ENCODE results near the gene TMEM42. TPM values are rescaled to one million over a fixed set of nuclear protein-coding genes. Genes with fewer than 3 reads are reported as not detected.

The TMEM42 gene
- total and polyA plus RNA-seq, 2 of the 13 experiments (the other 11 are each of a cell fraction or from before 2014, with no cell fraction given) = 5.5 to 24.5 TPM

DNA sequence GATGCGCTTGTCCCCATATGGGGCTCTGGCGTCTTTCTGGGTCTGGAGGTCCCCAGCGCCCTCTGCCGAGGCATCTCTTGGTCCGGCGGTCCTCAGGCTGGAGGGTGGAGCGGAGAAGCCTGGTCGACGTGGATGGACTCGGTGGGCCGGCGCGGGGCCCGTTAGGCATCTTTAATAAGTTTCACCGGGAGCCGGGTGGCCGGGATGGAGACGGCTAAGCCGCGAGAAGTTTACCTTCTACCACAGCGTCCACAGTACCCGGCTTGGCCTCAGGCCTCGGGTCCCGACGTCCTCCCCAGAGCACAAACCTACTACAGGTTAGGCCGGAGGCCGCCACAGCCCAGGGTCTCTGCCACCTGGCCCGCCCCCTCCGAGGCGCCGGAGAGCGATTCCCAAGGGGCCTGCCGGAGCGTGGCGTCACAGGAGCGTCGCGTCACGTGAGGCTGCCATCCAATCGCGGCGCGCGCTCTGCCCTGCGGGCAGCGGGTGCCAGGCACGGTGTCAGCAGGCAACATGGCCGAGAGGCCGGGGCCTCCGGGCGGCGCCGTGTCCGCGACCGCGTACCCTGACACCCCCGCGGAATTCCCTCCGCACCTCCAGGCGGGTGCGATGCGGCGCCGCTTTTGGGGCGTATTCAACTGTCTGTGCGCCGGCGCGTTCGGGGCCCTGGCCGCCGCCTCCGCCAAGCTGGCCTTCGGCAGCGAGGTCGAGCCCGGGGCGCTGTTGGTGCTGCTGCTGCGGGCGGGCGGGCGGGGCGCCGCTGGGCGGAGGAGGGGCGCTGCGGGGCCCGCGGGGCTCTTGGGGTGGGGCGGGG is at the start of gene TMEM42 (continued):
- TF ChIP-seq, protein P1, sequence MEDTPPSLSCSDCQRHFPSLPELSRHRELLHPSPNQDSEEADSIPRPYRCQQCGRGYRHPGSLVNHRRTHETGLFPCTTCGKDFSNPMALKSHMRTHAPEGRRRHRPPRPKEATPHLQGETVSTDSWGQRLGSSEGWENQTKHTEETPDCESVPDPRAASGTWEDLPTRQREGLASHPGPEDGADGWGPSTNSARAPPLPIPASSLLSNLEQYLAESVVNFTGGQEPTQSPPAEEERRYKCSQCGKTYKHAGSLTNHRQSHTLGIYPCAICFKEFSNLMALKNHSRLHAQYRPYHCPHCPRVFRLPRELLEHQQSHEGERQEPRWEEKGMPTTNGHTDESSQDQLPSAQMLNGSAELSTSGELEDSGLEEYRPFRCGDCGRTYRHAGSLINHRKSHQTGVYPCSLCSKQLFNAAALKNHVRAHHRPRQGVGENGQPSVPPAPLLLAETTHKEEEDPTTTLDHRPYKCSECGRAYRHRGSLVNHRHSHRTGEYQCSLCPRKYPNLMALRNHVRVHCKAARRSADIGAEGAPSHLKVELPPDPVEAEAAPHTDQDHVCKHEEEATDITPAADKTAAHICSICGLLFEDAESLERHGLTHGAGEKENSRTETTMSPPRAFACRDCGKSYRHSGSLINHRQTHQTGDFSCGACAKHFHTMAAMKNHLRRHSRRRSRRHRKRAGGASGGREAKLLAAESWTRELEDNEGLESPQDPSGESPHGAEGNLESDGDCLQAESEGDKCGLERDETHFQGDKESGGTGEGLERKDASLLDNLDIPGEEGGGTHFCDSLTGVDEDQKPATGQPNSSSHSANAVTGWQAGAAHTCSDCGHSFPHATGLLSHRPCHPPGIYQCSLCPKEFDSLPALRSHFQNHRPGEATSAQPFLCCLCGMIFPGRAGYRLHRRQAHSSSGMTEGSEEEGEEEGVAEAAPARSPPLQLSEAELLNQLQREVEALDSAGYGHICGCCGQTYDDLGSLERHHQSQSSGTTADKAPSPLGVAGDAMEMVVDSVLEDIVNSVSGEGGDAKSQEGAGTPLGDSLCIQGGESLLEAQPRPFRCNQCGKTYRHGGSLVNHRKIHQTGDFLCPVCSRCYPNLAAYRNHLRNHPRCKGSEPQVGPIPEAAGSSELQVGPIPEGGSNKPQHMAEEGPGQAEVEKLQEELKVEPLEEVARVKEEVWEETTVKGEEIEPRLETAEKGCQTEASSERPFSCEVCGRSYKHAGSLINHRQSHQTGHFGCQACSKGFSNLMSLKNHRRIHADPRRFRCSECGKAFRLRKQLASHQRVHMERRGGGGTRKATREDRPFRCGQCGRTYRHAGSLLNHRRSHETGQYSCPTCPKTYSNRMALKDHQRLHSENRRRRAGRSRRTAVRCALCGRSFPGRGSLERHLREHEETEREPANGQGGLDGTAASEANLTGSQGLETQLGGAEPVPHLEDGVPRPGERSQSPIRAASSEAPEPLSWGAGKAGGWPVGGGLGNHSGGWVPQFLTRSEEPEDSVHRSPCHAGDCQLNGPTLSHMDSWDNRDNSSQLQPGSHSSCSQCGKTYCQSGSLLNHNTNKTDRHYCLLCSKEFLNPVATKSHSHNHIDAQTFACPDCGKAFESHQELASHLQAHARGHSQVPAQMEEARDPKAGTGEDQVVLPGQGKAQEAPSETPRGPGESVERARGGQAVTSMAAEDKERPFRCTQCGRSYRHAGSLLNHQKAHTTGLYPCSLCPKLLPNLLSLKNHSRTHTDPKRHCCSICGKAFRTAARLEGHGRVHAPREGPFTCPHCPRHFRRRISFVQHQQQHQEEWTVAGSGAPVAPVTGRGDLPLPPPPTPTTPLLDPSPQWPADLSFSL (CRISPR knock-in tag; IDR thresholded peaks at IDR 0.05) = no peak
- TF ChIP-seq, protein P2, sequence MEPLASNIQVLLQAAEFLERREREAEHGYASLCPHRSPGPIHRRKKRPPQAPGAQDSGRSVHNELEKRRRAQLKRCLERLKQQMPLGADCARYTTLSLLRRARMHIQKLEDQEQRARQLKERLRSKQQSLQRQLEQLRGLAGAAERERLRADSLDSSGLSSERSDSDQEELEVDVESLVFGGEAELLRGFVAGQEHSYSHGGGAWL (CRISPR knock-in tag; IDR thresholded peaks at IDR 0.05) = peak; percentile 84; the same call in 1 of the 2 replicates
- peak; percentile 74 for TF ChIP-seq ZNF350 (CRISPR knock-in tag; IDR thresholded peaks at IDR 0.05; ENCODE audit: borderline replicate concordance, low read depth)
- TF ChIP-seq XBP1 (CRISPR knock-in tag; IDR thresholded peaks at IDR 0.05) = no peak
- TF ChIP-seq CREM (IDR thresholded peaks at IDR 0.05) = peak; percentile 30; the same call in 1 of the 2 replicates
- 0 out of 2 replicates have a peak, but pooled peaks have one; percentile 39 for TF ChIP-seq CREM (CRISPR knock-in tag; IDR thresholded peaks at IDR 0.05)
- TF ChIP-seq DNMT1 (CRISPR knock-in tag; IDR thresholded peaks at IDR 0.05) = 0 out of 2 replicates have a peak, but pooled peaks have one; percentile 33
- TF ChIP-seq ZNF782 (CRISPR knock-in tag; IDR thresholded peaks at IDR 0.05; ENCODE audit: borderline replicate concordance) = no peak
- peak; percentile 57; the same call in 1 of the 2 replicates for TF ChIP-seq ZNF891 (CRISPR knock-in tag; IDR thresholded peaks at IDR 0.05)
- TF ChIP-seq SCMH1 (CRISPR knock-in tag; IDR thresholded peaks at IDR 0.05; ENCODE audit: borderline replicate concordance) = no peak
- TF ChIP-seq ZNF703 (CRISPR knock-in tag; IDR thresholded peaks at IDR 0.05; ENCODE audit: borderline replicate concordance) = no peak
- no peak for TF ChIP-seq ASH2L (IDR thresholded peaks at IDR 0.05; ENCODE audit: insufficient read length, low read depth, low read length)
- TF ChIP-seq, protein P3, sequence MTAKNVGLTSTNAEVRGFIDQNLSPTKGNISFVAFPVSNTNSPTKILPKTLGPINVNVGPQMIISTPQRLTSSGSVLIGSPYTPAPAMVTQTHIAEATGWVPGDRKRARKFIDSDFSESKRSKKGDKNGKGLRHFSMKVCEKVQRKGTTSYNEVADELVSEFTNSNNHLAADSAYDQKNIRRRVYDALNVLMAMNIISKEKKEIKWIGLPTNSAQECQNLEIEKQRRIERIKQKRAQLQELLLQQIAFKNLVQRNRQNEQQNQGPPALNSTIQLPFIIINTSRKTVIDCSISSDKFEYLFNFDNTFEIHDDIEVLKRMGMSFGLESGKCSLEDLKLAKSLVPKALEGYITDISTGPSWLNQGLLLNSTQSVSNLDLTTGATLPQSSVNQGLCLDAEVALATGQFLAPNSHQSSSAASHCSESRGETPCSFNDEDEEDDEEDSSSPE (CRISPR knock-in tag; IDR thresholded peaks at IDR 0.05) = peak; percentile 61
- peak; percentile 57 for TF ChIP-seq ISL2 (CRISPR knock-in tag; IDR thresholded peaks at IDR 0.05)
- peak; percentile 15; the same call in 1 of the 2 replicates for TF ChIP-seq ZSCAN12 (CRISPR knock-in tag; IDR thresholded peaks at IDR 0.05)
- peak; percentile 67; the same call in 1 of the 2 replicates for TF ChIP-seq TEAD2 (CRISPR knock-in tag; IDR thresholded peaks at IDR 0.05)
- TF ChIP-seq, protein P4, sequence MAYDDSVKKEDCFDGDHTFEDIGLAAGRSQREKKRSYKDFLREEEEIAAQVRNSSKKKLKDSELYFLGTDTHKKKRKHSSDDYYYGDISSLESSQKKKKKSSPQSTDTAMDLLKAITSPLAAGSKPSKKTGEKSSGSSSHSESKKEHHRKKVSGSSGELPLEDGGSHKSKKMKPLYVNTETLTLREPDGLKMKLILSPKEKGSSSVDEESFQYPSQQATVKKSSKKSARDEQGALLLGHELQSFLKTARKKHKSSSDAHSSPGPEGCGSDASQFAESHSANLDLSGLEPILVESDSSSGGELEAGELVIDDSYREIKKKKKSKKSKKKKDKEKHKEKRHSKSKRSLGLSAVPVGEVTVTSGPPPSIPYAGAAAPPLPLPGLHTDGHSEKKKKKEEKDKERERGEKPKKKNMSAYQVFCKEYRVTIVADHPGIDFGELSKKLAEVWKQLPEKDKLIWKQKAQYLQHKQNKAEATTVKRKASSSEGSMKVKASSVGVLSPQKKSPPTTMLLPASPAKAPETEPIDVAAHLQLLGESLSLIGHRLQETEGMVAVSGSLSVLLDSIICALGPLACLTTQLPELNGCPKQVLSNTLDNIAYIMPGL (CRISPR knock-in tag; IDR thresholded peaks at IDR 0.05; ENCODE audit: borderline replicate concordance in 1 of 2, low read depth in 1 of 2) = peak; percentile 37 to 67; a peak in 3 of 4 replicates
